Gastrocnemius medialis (tissue), 4 donors: Measurements from ENCODE around the gene ATP10B.

ENCODE experiments used
- CTCF ChIP-seq, 5 experiments: fragments of 450-650 bp in 3 of 5; fragments of 200-600 bp in 2 of 5; sonication (generic) in 2 of 5; IDR thresholded peaks in 4 of 5; conservative IDR thresholded peaks in 1 of 5; 1 replicate in 4 of 5; 2 replicates in 1 of 5; pipeline ENCODE4 v1.5.1; 2016 to 2019; ENCODE audit warnings: antibody characterized with exemption in 5 of 5, mild to moderate bottlenecking in 3 of 5, moderate library complexity in 3 of 5
- POLR2A ChIP-seq, 2 donors: fragments of 450-650 bp; IDR thresholded peaks; one replicate each; pipeline ENCODE4 v1.6.1; 2017; ENCODE audit warnings: antibody characterized with exemption in 2 of 2, mild to moderate bottlenecking in 2 of 2, moderate library complexity in 2 of 2

- no peak for TF ChIP-seq POLR2A (IDR thresholded peaks at IDR 0.05)
- no peak for TF ChIP-seq CTCF (IDR thresholded peaks at IDR 0.05 in 4 of 5, conservative IDR thresholded peaks at IDR 0.05 in 1 of 5)
Measured at GRCh38 chr5:160641405-160641804, 210.6 kb downstream of the ATP10B start.
